BJ (cell line): Measurements from ENCODE around the gene SPEG. TPM values are rescaled to one million over a fixed set of nuclear protein-coding genes. Genes with fewer than 3 reads are reported as not detected.

Source experiments
- CTCF ChIA-PET: fragments of 350-600 bp; formaldehyde crosslinking; extraction: SDS; loops from one replicate; lab custom pipeline; 2021; ENCODE audit warnings: antibody characterized with exemption, inconsistent platforms; lab: Yijun Ruan, JAX
- POLR2A ChIA-PET: fragments of 300-600 bp; sonication (Branson Sonifier 250); formaldehyde crosslinking; extraction: SDS; loops from one replicate; lab custom pipeline; 2021; ENCODE audit warnings: antibody characterized with exemption; lab: Charles Lee
- DNase-seq: peaks from one replicate; pipeline ENCODE4 v3.0.0-alpha.2; 2011; ENCODE audit warnings: low read depth
- H3K27me3 ChIP-seq: 2 replicates; pipeline ENCODE4 v1.6.0; 2011; ENCODE audit warnings: low read length; ENCODE audit not compliant: control insufficient read depth, insufficient read depth
- H3K36me3 ChIP-seq: 2 replicates; pipeline ENCODE4 v1.5.1; 2011; ENCODE audit warnings: low read length; ENCODE audit not compliant: control insufficient read depth, insufficient read depth
- H3K4me3 ChIP-seq: 2 replicates; pipeline ENCODE4 v1.5.1; 2011; ENCODE audit warnings: low read depth, mild to moderate bottlenecking, control low read depth, low read length
- polyA plus RNA-seq: library from polyadenylated mRNA; depleted of rRNA; stranded (reverse); fragments of >200 nt; gene quantifications from 2 replicates; pipeline ENCODE4 v1.2.3, GENCODE V29; 2011
- TF ChIP-seq, protein P1 (sequence below): IDR thresholded peaks from 2 replicates; pipeline ENCODE4 v1.5.1; 2011; ENCODE audit warnings: low read depth, mild to moderate bottlenecking, control low read depth, inconsistent platforms, low read length, moderate library complexity; ENCODE audit not compliant: insufficient read depth

SPEG gene
- polyA plus RNA-seq, 1 experiment = 69.9 TPM

GRCh38 chr2:219469186-219469724 is 34.6 kb downstream of the SPEG start:
- Histone ChIP-seq H3K4me3 (no peak overlapping the region), H3K36me3 (peaks cover 52% of the 10 kb centered on the region), H3K27me3 (no peaks in the 10 kb centered on the region)
- DNase-seq = no peak
- TF ChIP-seq, protein P1, sequence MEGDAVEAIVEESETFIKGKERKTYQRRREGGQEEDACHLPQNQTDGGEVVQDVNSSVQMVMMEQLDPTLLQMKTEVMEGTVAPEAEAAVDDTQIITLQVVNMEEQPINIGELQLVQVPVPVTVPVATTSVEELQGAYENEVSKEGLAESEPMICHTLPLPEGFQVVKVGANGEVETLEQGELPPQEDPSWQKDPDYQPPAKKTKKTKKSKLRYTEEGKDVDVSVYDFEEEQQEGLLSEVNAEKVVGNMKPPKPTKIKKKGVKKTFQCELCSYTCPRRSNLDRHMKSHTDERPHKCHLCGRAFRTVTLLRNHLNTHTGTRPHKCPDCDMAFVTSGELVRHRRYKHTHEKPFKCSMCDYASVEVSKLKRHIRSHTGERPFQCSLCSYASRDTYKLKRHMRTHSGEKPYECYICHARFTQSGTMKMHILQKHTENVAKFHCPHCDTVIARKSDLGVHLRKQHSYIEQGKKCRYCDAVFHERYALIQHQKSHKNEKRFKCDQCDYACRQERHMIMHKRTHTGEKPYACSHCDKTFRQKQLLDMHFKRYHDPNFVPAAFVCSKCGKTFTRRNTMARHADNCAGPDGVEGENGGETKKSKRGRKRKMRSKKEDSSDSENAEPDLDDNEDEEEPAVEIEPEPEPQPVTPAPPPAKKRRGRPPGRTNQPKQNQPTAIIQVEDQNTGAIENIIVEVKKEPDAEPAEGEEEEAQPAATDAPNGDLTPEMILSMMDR = no peak
- ChIA-PET POLR2A (interaction anchor here (0.6 kb wide), 1 partner anchor 29 kb away, joined by 4 read pairs; the partner anchor contains the start of gene GMPPA), CTCF (interaction anchor here (1.0 to 3.0 kb wide), 4 partner anchors 10 to 67 kb away, joined by 3 to 17 read pairs (median 4); a partner anchor contains a TSS)

- ChIA-PET POLR2A (no interaction called here), CTCF (interaction anchor here (1.5 to 2.0 kb wide), 3 partner anchors 10 to 25 kb away, joined by 3 to 8 read pairs (median 6); a partner anchor contains a TSS)
- TF ChIP-seq, protein P1 = no peak
- Histone ChIP-seq H3K4me3 (no peak overlapping the region), H3K27me3 (no peaks in the 10 kb centered on the region), H3K36me3 (peaks cover 43% of the 10 kb centered on the region)
- DNase-seq = no peak
These were observed 35.8 kb downstream of the SPEG start for GRCh38 chr2:219470429-219470828.

- CTCF ChIA-PET = interaction anchor here (0.9 to 2.0 kb wide), 4 partner anchors 12 to 58 kb away, joined by 4 to 12 read pairs (median 6); no protein-coding TSS in a partner anchor
- POLR2A ChIA-PET = no interaction called here
- TF ChIP-seq, protein P1 = no peak
- DNase-seq = no peak
- no peak overlapping the region for H3K4me3 ChIP-seq
- no peaks in the 10 kb centered on the region for H3K27me3 ChIP-seq
- peaks cover 34% of the 10 kb centered on the region for H3K36me3 ChIP-seq
These were observed 37.1 kb downstream of the SPEG start for GRCh38 chr2:219471476-219472371.

- ChIA-PET POLR2A (no interaction called here), CTCF (interaction anchor here (0.9 to 2.6 kb wide), 6 partner anchors 10 to 57 kb away, joined by 4 to 12 read pairs (median 6); no protein-coding TSS in a partner anchor)
- DNase-seq = no peak
- TF ChIP-seq, protein P1 = no peak
- H3K4me3 ChIP-seq = no peak overlapping the region
- H3K27me3 ChIP-seq = no peaks in the 10 kb centered on the region
- H3K36me3 ChIP-seq = peaks cover 32% of the 10 kb centered on the region
These were observed 38.1 kb downstream of the SPEG start for GRCh38 chr2:219472629-219473187.
